ENCODE measurements around the gene DUS2. TPM values are rescaled to one million over a fixed set of nuclear protein-coding genes. Genes with fewer than 3 reads are reported as not detected.

DUS2 gene
- polyA plus RNA-seq, 1 experiment: 14.1 TPM

DNA sequence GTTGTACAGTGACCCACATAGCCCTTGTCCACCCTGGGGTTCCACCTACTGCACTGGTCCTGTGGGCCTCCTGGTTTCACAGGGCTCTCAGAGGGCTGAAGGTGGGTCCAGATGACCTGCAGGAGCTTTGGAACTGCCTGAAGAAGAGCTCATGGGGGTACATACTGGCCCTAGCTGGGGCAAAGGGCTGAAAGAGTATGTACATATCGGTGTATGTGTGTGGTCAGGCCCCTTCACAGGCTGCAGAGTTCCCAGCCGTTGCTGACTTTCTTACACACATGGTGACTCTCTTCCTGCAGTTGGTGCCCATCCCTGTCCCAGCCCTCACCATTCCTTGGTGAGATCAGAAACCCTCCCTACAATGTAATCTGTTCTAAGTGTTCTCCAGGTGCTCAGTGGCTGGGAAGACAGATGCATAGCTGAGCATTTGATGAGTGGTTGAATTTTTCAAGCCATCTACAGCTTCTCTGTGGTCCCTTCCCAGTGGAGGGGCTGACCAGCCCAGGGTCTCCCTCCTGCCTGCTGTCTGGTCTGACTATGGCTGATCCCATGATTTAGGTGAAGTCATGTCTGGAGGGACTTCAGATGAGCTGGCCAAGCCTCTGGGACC is 59.6 kb downstream of the DUS2 start:
- no peaks in the 10 kb centered on the region for H3K27me3 ChIP-seq (ENCODE audit: control insufficient read depth, insufficient read depth, low read length)
- H3K4me3 ChIP-seq (ENCODE audit: low read depth, low read length): no peak overlapping the region
- DNase-seq (ENCODE audit: low read depth, low spot score): no peak
- ChIA-PET CTCF (interaction anchor here (3.0 to 3.6 kb wide), 2 partner anchors 11 to 17 kb away, joined by 11 to 13 read pairs; no protein-coding TSS in a partner anchor), POLR2A (interaction anchor here (3.5 kb wide), 1 partner anchor 155 kb away, joined by 13 read pairs; no protein-coding TSS in a partner anchor)
- no peak overlapping the region for H3K27ac ChIP-seq (ENCODE audit: low read depth, low read length)
- no peak for TF ChIP-seq CTCF (IDR thresholded peaks at IDR 0.05; ENCODE audit: low read depth, low read length)
- no peaks in the 10 kb centered on the region for H3K9me3 ChIP-seq (ENCODE audit: control insufficient read depth, insufficient read depth, low read length)

DNA sequence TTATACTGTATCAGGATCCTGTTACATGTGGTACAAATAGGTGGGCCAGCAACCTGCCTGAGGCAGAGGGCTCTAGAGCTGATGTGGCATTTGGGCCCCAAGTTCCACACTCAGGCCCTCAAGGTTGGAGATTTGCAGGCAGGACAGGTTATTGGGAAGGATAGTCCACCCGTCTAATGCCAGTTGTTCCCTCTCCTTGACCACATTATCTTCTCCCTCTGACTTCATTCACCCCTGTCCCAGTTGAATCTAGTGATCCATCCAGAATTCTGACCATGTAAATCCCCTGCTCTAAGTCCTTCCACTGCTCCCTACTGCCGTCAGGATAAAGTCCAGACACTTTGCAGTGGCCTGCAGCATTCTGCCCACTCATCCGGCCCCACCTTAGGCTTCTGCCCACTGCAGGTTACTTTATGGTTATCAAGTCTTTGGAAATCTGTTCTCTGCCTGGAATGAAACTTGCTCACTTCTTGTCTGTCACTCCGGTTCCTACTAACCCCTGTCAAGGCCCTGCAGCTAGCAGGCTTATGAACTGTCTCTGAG is 60.2 kb downstream of the DUS2 start:
- POLR2A ChIA-PET: interaction anchor here (0.7 to 3.5 kb wide), 2 partner anchors 19 to 154 kb away, joined by 3 to 13 read pairs; no protein-coding TSS in a partner anchor
- CTCF ChIA-PET: interaction anchor here (1.3 to 3.6 kb wide), 3 partner anchors 11 to 18 kb away, joined by 3 to 13 read pairs (median 11); no protein-coding TSS in a partner anchor

DNA sequence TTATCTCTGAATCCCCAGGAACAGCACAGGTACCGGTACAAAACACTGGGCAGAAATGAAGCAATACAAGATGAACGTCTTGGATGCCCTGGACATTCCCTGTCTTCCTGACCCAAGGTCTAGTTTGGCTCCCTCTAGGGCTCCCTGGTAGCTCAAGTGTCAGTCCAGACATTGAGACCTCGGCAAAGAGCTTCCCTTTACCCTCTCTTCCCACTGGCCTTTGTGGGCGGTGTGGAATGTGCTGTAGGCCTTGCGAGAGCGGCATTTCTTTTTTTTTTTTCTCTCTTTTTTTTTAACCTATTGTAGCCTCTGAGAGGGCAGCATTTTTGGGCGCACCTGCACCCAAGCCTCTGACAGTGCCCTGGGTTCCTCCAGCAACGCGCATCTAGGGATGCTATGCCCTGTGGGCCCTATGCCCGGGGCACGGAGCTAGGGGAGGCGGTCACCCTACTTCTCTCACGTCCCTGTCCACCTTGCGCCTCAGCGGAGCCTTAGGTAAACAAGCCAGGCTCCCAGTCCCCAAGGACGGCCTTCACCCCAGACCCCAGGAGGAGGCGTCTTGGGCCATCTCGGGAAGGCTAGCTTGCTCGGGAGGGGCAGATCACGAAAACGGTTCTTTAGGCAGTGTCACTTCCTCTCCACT is 60.9 kb downstream of the DUS2 start:
- H3K4me3 ChIP-seq (ENCODE audit: low read depth, low read length): peak overlapping the region; percentile 64
- TF ChIP-seq CTCF (IDR thresholded peaks at IDR 0.05; ENCODE audit: low read depth, low read length): no peak
- ChIA-PET POLR2A (interaction anchor here (0.6 to 3.5 kb wide), 4 partner anchors 10 to 554 kb away, joined by 3 to 13 read pairs (median 4); no protein-coding TSS in a partner anchor), CTCF (interaction anchor here (1.3 to 3.6 kb wide), 4 partner anchors 10 to 60 kb away, joined by 3 to 13 read pairs (median 8); no protein-coding TSS in a partner anchor)
- H3K27ac ChIP-seq (ENCODE audit: low read depth, low read length): peak overlapping the region; percentile 81
- no peaks in the 10 kb centered on the region for H3K27me3 ChIP-seq (ENCODE audit: control insufficient read depth, insufficient read depth, low read length)
- no peaks in the 10 kb centered on the region for H3K9me3 ChIP-seq (ENCODE audit: control insufficient read depth, insufficient read depth, low read length)
- DNase-seq (ENCODE audit: low read depth, low spot score): no peak

More for the DNA sequence above, 60.2 kb downstream of the DUS2 start:
- TF ChIP-seq CTCF (IDR thresholded peaks at IDR 0.05; ENCODE audit: low read depth, low read length): no peak
- no peak for DNase-seq (ENCODE audit: low read depth, low spot score)
- Histone ChIP-seq H3K9me3 (ENCODE audit: control insufficient read depth, insufficient read depth, low read length) (no peaks in the 10 kb centered on the region), H3K27ac (ENCODE audit: low read depth, low read length) (no peak overlapping the region), H3K4me3 (ENCODE audit: low read depth, low read length) (no peak overlapping the region), H3K27me3 (ENCODE audit: control insufficient read depth, insufficient read depth, low read length) (no peaks in the 10 kb centered on the region)

- DNase-seq (ENCODE audit: low read depth, low spot score): no peak
- CTCF ChIA-PET: interaction anchor here (1.1 to 3.6 kb wide), 5 partner anchors 9 to 59 kb away, joined by 3 to 13 read pairs (median 5); no protein-coding TSS in a partner anchor
- H3K27ac ChIP-seq (ENCODE audit: low read depth, low read length): peak overlapping the region; percentile 81
- H3K27me3 ChIP-seq (ENCODE audit: control insufficient read depth, insufficient read depth, low read length): no peaks in the 10 kb centered on the region
- no peak for TF ChIP-seq CTCF (IDR thresholded peaks at IDR 0.05; ENCODE audit: low read depth, low read length)
- POLR2A ChIA-PET: interaction anchor here (0.6 to 3.5 kb wide), 8 partner anchors 9 to 555 kb away, joined by 3 to 13 read pairs (median 4); partner anchors contain the start of genes DDX28, DUS2 and SLC7A6
- peak overlapping the region; percentile 64 for H3K4me3 ChIP-seq (ENCODE audit: low read depth, low read length)
- no peaks in the 10 kb centered on the region for H3K9me3 ChIP-seq (ENCODE audit: control insufficient read depth, insufficient read depth, low read length)
Observed at GRCh38 chr16:68084504-68085258, 61.6 kb downstream of the DUS2 start.

Measured in AG04450 (cell line).